Measurements from ENCODE around the gene HTT-AS. TPM values are rescaled to one million over a fixed set of nuclear protein-coding genes. Genes with fewer than 3 reads are reported as not detected.

Gene HTT-AS
- polyA plus RNA-seq, 1 donor from 2014 or later, result not detected

DNA sequence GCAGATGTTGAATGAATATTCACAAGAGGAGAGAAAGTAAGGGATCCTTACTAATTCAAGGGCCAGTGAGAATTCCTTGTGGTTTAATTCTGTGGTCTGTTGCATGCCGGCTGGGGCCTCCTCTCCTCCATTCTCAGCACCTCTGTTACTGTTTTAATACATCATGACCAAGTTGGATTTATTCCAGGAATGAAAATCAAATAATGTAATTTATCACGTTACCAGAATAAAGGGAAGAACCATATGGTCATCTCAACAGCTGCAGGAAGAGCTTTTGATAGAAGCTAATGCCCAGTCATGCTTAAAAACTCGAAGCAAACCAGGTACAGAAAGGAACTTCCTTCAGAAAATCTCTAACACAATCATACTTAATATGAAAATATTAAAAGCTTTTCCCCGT, 56.8 kb downstream of the HTT-AS start:
- H3K4me3 ChIP-seq (ENCODE audit: low read length), result no peak overlapping the region
- H3K9me2 ChIP-seq (ENCODE audit: insufficient read depth, low read length), result no peaks in the 10 kb centered on the region
- no peaks in the 10 kb centered on the region for H3K36me3 ChIP-seq (ENCODE audit: insufficient read depth, low read length)
- H3K9me3 ChIP-seq (ENCODE audit: low read length), result no peaks in the 10 kb centered on the region
- H3K79me2 ChIP-seq (replicated peaks; ENCODE audit: insufficient read depth, low read length), result no peaks in the 10 kb centered on the region
- H3K27me3 ChIP-seq (ENCODE audit: insufficient read depth, low read depth, low read length), result no peaks in the 10 kb centered on the region
- no peak overlapping the region for H2AFZ ChIP-seq (ENCODE audit: low read depth, low read length)
- H3K9ac ChIP-seq (ENCODE audit: low read length), result no peak overlapping the region
- H3K4me2 ChIP-seq (ENCODE audit: low read length), result no peak overlapping the region
- H3F3A ChIP-seq (ENCODE audit: insufficient read depth, low read length, poor library complexity, severe bottlenecking), result no peaks in the 10 kb centered on the region
- no peak for TF ChIP-seq POLR2AphosphoS5 (IDR thresholded peaks at IDR 0.05)
- no peak for TF ChIP-seq RAD21 (conservative IDR thresholded peaks at IDR 0.05)
- TF ChIP-seq, protein P1, sequence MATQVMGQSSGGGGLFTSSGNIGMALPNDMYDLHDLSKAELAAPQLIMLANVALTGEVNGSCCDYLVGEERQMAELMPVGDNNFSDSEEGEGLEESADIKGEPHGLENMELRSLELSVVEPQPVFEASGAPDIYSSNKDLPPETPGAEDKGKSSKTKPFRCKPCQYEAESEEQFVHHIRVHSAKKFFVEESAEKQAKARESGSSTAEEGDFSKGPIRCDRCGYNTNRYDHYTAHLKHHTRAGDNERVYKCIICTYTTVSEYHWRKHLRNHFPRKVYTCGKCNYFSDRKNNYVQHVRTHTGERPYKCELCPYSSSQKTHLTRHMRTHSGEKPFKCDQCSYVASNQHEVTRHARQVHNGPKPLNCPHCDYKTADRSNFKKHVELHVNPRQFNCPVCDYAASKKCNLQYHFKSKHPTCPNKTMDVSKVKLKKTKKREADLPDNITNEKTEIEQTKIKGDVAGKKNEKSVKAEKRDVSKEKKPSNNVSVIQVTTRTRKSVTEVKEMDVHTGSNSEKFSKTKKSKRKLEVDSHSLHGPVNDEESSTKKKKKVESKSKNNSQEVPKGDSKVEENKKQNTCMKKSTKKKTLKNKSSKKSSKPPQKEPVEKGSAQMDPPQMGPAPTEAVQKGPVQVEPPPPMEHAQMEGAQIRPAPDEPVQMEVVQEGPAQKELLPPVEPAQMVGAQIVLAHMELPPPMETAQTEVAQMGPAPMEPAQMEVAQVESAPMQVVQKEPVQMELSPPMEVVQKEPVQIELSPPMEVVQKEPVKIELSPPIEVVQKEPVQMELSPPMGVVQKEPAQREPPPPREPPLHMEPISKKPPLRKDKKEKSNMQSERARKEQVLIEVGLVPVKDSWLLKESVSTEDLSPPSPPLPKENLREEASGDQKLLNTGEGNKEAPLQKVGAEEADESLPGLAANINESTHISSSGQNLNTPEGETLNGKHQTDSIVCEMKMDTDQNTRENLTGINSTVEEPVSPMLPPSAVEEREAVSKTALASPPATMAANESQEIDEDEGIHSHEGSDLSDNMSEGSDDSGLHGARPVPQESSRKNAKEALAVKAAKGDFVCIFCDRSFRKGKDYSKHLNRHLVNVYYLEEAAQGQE (IDR thresholded peaks at IDR 0.05; ENCODE audit: borderline replicate concordance), result no peak
- TF ChIP-seq, protein P2, sequence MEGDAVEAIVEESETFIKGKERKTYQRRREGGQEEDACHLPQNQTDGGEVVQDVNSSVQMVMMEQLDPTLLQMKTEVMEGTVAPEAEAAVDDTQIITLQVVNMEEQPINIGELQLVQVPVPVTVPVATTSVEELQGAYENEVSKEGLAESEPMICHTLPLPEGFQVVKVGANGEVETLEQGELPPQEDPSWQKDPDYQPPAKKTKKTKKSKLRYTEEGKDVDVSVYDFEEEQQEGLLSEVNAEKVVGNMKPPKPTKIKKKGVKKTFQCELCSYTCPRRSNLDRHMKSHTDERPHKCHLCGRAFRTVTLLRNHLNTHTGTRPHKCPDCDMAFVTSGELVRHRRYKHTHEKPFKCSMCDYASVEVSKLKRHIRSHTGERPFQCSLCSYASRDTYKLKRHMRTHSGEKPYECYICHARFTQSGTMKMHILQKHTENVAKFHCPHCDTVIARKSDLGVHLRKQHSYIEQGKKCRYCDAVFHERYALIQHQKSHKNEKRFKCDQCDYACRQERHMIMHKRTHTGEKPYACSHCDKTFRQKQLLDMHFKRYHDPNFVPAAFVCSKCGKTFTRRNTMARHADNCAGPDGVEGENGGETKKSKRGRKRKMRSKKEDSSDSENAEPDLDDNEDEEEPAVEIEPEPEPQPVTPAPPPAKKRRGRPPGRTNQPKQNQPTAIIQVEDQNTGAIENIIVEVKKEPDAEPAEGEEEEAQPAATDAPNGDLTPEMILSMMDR (IDR thresholded peaks at IDR 0.05; ENCODE audit: poor library complexity, severe bottlenecking), result no peak
- TF ChIP-seq SMC3 (conservative IDR thresholded peaks at IDR 0.05; ENCODE audit: poor library complexity), result no peak
- TF ChIP-seq EP300 (conservative IDR thresholded peaks at IDR 0.05; ENCODE audit: poor library complexity, severe bottlenecking), result no peak
- no peak for TF ChIP-seq TAF1 (IDR thresholded peaks at IDR 0.05; ENCODE audit: low read depth)
- no peak for TF ChIP-seq MXI1 (conservative IDR thresholded peaks at IDR 0.05; ENCODE audit: poor library complexity, severe bottlenecking)
- TF ChIP-seq EZH2 (IDR thresholded peaks at IDR 0.05; ENCODE audit: borderline replicate concordance, insufficient read depth, low read length, poor library complexity, severe bottlenecking), result no peak
- H4K20me1 ChIP-seq (ENCODE audit: insufficient read depth), result no peaks in the 10 kb centered on the region
- no peak overlapping the region for H3K27ac ChIP-seq (ENCODE audit: low read length)

DNA sequence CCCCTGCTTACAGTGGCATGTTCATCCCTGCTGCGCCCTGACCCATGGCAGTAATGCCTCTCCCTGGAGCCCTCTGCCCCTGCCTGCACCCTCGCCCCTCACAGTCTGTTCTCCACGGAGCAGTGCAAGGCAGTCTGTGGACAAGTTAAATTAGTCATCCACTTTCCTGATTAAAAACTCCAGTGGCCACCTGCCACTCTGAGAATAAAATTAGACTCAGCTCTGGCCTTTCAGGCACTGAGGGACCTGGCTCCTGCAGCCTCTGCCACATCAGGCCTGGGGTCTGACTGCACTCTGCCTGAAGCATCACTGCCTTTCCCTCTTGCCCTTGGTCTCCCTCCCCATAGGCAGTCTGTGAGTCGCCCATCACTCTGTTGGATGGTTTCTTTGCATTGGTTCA, 57.4 kb downstream of the HTT-AS start:
- H3K4me2 ChIP-seq (ENCODE audit: low read length), result no peak overlapping the region
- no peak overlapping the region for H3K27ac ChIP-seq (ENCODE audit: low read length)
- no peaks in the 10 kb centered on the region for H3F3A ChIP-seq (ENCODE audit: insufficient read depth, low read length, poor library complexity, severe bottlenecking)
- no peaks in the 10 kb centered on the region for H3K27me3 ChIP-seq (ENCODE audit: insufficient read depth, low read depth, low read length)
- no peaks in the 10 kb centered on the region for H4K20me1 ChIP-seq (ENCODE audit: insufficient read depth)
- no peaks in the 10 kb centered on the region for H3K9me3 ChIP-seq (ENCODE audit: low read length)
- no peaks in the 10 kb centered on the region for H3K9me2 ChIP-seq (ENCODE audit: insufficient read depth, low read length)
- TF ChIP-seq MXI1 (conservative IDR thresholded peaks at IDR 0.05; ENCODE audit: poor library complexity, severe bottlenecking), result no peak
- TF ChIP-seq, protein P2 (IDR thresholded peaks at IDR 0.05; ENCODE audit: poor library complexity, severe bottlenecking), result no peak
- no peak for TF ChIP-seq EZH2 (IDR thresholded peaks at IDR 0.05; ENCODE audit: borderline replicate concordance, insufficient read depth, low read length, poor library complexity, severe bottlenecking)
- TF ChIP-seq, protein P1 (IDR thresholded peaks at IDR 0.05; ENCODE audit: borderline replicate concordance), result no peak
- TF ChIP-seq POLR2AphosphoS5 (IDR thresholded peaks at IDR 0.05), result no peak
- no peak for TF ChIP-seq SMC3 (conservative IDR thresholded peaks at IDR 0.05; ENCODE audit: poor library complexity)
- no peak for TF ChIP-seq TAF1 (IDR thresholded peaks at IDR 0.05; ENCODE audit: low read depth)
- TF ChIP-seq EP300 (conservative IDR thresholded peaks at IDR 0.05; ENCODE audit: poor library complexity, severe bottlenecking), result no peak
- TF ChIP-seq RAD21 (conservative IDR thresholded peaks at IDR 0.05), result no peak
- no peak overlapping the region for H2AFZ ChIP-seq (ENCODE audit: low read depth, low read length)
- no peak overlapping the region for H3K4me3 ChIP-seq (ENCODE audit: low read length)
- no peak overlapping the region for H3K9ac ChIP-seq (ENCODE audit: low read length)
- H3K79me2 ChIP-seq (replicated peaks; ENCODE audit: insufficient read depth, low read length), result no peaks in the 10 kb centered on the region
- H3K36me3 ChIP-seq (ENCODE audit: insufficient read depth, low read length), result no peaks in the 10 kb centered on the region

Data from neural cell (in vitro differentiated cells).